ENCODE data around the gene BEND6.

The BEND6 gene

DNA sequence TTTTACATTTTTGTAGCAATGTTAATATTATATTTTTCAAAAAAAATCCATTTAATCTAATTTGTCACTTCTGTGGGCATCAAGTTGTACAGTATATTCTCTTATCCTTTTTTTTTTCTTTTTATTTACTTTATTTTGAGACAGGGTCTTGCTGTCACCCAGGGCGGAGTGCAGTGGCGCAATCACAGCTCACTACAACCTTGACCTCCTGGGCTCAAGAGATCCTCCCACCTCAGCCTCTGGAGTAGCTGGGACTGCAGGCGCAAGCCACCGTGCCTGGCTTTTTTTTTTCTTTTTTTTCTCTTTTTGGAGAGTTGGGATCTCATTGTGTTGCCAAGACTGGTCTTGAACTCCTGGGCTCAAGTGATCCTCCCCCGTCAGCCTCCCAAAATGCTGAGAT is 14.4 kb upstream of the BEND6 start:
- in situ Hi-C loops (cut with MboI; ENCODE audit: low sequenced_read_pairs) = no loop called here

DNA sequence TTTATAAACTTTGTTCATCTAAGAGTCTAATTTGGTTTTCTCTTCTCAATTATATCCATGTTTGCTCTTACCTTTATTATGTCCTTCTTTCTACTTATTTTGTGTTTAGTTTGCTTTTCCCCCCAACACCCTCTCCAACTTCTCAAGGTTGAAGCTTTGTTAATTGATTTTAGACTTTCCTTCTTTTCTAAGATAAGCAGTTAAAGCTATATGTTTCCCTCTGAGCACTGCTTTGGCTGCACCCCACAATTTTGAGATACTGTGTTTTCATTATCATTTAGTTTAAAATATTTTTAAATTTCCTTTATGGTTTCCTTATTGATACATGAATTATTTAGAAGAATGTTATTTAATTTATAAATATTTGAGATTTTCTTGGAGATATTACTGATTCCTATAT is 13.9 kb upstream of the BEND6 start:
- in situ Hi-C loops (cut with MboI; ENCODE audit: low sequenced_read_pairs) = no loop called here

DNA sequence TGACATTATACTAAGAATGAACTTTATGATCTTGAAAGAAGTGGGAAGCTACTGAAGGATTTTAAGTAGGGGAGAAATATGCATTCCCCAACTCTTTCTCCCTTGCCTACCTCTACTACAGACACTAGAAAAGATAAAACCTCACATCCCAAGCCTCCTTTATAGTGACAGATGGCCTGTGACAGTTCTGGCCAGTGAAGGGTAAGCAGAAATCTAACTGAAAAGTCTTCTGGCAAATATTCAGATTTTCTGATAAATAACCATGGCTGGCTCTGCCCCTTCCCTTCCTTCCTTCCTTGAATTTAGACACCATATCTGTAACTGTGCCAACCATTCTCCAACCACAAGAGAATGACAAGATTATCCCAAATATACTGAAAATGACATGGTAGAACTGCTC is 10.2 kb upstream of the BEND6 start:
- in situ Hi-C loops (cut with MboI; ENCODE audit: low sequenced_read_pairs) = no loop called here

DNA sequence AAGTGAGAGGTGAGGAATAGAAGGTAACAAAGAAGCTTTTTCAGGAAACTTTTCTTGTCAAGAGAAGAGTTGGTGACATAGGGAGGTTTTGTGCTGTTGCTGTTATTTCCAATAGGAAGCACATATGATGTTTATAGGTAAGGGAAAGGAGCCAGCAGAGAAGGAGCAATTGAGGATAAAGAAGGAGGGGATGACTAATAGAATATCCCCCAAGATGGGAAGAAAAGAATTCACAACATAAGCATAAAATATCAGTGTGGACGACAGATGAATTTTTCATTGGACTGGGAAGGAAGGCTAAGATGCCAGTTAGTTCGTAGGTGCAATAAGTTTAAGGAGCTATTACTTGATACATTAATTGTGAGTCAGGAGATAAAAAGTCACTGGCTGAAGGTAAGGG is 8.5 kb upstream of the BEND6 start:
- in situ Hi-C loops (cut with MboI; ENCODE audit: low sequenced_read_pairs) = no loop called here

- in situ Hi-C loops (cut with MboI; ENCODE audit: low sequenced_read_pairs) = no loop called here
Measured at GRCh38 chr6:56947924-56948323, 7.0 kb upstream of the BEND6 start.

GRCh38 chr6:56949265-56949664 is 5.6 kb upstream of the BEND6 start:
- in situ Hi-C loops (cut with MboI; ENCODE audit: low sequenced_read_pairs) = no loop called here

DNA sequence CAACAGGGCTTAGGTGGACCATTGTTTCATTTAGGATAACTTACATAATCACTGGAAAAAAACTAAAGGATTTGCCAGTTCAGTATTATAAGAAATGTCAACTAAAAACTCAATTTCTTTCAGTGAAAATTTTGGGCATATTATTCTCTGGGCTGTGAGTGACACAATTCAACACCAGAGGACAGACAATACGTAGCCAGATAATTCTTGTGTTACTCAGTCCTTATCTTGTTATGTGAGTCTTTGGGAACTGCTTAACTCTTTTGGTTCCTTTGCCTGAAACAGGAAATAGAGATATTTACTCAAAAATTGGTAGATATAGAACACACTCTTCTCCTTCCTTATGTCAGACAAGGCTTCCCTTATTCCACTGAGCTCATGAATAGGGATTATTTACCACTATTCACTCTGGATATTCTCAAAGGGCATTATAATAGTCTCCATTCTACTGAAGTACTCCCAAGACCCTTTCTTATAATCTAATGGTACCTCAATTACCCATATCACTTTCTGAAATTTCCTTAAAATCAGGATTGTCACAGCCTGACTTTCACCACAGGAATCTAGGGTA is 4.9 kb upstream of the BEND6 start:
- in situ Hi-C loops (cut with MboI; ENCODE audit: low sequenced_read_pairs) = no loop called here

GRCh38 chr6:56951049-56951831 is 3.7 kb upstream of the BEND6 start:
- in situ Hi-C loops (cut with MboI; ENCODE audit: low sequenced_read_pairs) = no loop called here

- in situ Hi-C loops (cut with MboI; ENCODE audit: low sequenced_read_pairs) = no loop called here
Measured at GRCh38 chr6:56953597-56954402, 1.1 kb upstream of the BEND6 start.

DNA sequence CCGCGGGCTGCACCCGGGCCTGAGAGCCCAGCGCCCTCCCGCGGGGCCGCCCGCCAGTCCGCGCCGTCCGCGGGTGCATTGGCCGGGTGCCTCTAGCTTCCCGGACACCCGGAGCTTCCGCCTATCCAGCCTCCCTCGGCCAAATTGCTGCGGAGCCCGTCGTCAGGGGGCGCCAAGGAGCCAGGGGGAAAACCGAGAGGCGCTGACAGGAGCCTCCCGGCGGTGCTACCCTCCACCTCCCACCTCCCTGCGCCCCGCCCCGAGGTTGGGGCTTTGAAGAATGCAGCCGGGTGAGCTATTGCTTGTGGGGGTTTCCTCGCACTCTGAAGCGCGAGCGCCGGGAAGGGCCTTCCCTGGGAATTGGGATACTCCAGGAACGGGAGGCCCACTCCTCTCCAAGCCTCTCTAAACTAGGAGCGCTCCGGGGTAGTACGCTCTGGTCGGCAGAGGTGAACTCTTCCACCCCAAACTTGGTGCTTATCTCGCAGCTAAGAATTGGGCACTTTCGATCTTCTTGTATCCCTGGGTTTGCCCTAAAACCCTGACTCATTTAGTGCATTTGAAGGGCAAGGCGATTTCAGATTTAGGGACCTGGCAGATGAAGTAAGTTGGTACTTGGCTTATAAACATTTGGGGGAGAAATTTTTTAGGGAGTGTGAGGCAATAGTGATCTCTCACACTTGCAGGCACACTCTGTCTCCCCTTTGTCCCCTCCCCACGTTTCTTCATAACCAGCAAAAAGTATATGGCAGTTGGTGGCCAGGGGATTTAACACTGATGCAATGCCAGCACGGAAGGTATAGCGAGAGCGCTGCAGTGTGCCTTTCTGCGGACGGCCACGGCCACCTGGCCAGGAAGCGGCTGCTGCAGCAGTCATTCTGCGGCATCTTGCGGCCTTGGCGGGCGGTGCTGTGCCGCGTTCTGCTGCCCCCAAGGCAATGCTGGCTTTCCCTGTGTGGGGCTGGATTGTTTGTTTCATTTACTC is 556 bp downstream of the BEND6 start:
- in situ Hi-C loops (cut with MboI; ENCODE audit: low sequenced_read_pairs) = no loop called here

DNA sequence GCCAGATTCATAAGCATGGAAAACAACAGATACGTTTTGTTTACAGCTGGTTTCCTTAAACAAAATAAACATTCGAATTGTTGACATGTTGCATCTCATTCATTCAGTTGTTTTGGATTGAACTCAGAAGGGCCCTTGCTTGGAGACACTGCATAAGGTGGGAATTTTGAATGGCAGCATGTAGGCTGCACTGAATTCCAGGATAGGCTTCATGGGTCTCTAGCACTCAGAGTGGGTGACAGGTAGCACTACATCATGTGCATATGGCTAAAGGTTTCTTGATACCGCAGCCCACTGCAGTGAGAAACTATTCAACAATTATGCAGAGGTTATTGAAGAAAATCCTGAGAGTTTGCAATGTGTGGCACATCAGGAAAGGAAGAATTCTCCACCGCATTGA is 1.6 kb downstream of the BEND6 start:
- in situ Hi-C loops (cut with MboI; ENCODE audit: low sequenced_read_pairs) = no loop called here

DNA sequence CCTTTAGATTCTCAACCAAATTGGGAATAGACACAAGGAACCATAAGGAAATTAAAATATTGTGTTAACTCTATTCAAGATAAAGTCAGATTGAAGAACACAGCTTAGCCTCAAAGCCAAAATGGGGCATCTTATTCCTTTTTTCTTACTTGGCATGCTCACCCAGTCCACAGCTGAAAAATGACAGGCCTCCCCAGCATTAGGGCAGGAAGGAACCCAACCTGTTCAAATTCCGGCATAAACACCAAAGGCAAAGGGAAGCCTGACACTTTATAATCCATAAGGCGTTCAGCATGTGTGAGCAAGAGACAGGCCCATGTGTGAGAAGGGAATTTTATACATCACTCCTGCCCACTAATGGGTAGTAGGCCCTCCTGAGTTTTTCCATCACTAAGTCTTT is 2.9 kb downstream of the BEND6 start:
- in situ Hi-C loops (cut with MboI; ENCODE audit: low sequenced_read_pairs) = no loop called here

DNA sequence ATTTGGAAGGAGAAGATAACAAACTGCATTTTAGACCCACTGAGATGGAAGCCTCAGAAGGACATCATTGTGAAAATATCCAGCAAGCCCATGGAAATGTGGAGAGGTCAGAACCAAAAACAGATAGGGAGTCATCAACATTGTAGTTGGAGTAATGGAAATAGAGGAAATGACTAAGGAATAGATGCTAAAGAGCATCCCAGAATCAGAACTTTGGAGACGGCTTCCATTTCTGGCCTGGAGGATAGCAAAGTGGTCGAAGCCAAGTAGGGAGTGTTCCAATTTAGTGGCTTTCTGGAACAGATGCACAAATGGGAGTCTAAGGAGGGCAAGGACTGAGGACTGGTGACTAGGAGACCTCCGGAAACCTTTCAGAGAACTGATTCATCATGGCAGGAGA is 3.6 kb downstream of the BEND6 start:
- in situ Hi-C loops (cut with MboI; ENCODE audit: low sequenced_read_pairs) = no loop called here

DNA sequence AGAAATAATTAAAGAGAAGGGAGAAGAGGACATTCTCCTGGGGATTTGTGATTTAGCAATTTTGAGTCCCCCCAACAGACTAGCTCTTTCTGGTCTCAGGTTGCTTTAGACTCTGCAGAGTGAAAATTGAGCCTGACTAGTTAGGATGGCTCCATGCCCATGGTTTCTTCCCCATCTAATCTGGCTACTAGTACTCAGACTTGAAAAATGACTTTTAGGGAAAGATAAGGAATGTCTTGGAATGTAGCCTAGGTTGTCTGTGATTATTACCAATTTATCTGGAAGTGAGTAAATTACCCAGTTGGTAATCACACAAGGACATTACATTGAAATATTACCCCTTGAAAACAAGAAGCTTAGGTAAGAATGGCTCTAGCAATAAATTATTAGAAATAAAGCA is 4.2 kb downstream of the BEND6 start:
- in situ Hi-C loops (cut with MboI; ENCODE audit: low sequenced_read_pairs) = no loop called here

DNA sequence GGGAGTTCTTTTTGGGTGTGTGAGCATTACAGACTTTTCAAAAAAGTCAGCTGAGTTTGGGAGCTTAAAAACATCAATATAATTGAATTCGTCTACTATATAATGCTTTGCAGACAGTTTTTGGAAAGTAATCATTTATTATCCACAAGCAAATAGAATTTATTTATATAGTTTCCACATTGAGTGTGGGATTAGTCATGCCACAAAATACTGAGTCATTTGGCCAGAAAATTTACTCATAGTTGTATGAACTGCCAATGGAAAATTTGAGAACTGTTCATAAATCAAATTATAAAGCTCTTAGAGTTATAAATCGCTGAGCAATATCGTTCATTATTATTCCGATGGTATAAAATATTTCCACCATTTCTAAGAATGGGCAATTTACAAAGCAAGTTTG is 5.0 kb downstream of the BEND6 start:
- in situ Hi-C loops (cut with MboI; ENCODE audit: low sequenced_read_pairs) = no loop called here

- in situ Hi-C loops (cut with MboI; ENCODE audit: low sequenced_read_pairs) = no loop called here
Measured at GRCh38 chr6:56961151-56961550, 6.2 kb downstream of the BEND6 start.

GRCh38 chr6:56962441-56962840 is 7.5 kb downstream of the BEND6 start:
- in situ Hi-C loops (cut with MboI; ENCODE audit: low sequenced_read_pairs) = no loop called here

DNA sequence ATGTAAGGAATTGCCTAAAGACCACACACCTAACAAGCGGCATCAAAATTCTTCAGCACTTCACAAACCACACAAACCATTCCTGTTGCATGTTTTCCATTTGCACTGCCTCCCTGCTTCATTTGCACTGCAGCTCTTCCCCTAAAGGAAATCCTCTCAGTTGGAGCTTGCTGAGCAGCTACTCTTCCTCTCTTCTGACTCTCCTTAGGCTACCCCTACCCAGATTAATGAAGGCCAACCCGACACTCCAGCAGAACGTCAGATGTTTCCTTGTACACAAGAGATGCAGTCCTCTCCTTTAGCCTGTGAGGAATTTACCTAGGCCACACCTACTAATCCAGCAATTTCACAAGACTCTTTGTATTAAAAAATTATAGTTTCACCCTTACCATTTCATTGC is 8.1 kb downstream of the BEND6 start:
- in situ Hi-C loops (cut with MboI; ENCODE audit: low sequenced_read_pairs) = no loop called here

DNA sequence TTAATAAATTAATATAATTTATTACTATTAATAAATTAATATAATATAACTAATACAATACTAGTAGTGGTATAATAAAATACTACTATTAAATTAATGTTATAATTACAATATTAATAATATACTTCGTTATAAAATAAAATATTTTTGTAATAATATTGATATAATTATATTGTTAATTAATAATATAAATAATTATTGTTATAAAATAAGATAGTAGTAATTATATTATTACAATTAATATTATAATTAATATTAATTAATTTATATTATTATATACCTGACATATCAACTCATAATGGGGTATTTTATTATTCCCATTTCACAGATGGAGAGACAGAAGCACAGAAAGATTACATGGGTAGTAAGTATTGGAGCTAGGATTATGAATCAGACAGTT is 8.9 kb downstream of the BEND6 start:
- in situ Hi-C loops (cut with MboI; ENCODE audit: low sequenced_read_pairs) = no loop called here

DNA sequence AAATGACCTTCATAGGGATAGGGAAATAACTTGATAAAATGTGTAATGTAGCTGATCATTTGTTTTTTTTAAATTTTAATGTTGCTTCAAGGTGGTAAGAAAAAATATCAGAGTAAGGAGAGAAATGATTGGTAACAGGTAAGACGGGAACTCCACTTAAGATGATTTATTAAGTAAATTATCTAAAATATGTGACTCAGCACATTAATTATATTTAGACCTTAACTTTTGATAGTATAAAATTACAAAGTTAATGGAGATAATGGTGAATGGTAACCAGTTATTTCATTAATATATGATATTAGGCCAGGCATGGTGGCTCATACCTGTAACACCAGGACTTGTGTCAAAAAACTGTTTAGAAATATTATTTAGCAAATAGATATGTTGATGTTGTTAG is 10.2 kb downstream of the BEND6 start:
- in situ Hi-C loops (cut with MboI; ENCODE audit: low sequenced_read_pairs) = no loop called here

- in situ Hi-C loops (cut with MboI; ENCODE audit: low sequenced_read_pairs) = no loop called here
Measured at GRCh38 chr6:56970849-56971248, 15.9 kb downstream of the BEND6 start.

Measured in hTERT RPE-1 (cell line).